Measurements from ENCODE around the gene ZER1. TPM values are rescaled to one million over a fixed set of nuclear protein-coding genes. Genes with fewer than 3 reads are reported as not detected.

ZER1 gene
- polyA plus RNA-seq, 1 donor from 2014 or later, result 30.6 TPM

GRCh38 chr9:128819716-128820664, 48.3 kb upstream of the ZER1 start:
- H3K36me3 ChIP-seq (ENCODE audit: insufficient read depth, low read length), result no peaks in the 10 kb centered on the region
- H2AFZ ChIP-seq (ENCODE audit: low read depth, low read length), result no peak overlapping the region
- no peaks in the 10 kb centered on the region for H4K20me1 ChIP-seq (ENCODE audit: insufficient read depth)
- H3K9me3 ChIP-seq (ENCODE audit: low read length), result no peaks in the 10 kb centered on the region
- H3K9ac ChIP-seq (ENCODE audit: low read length), result peak overlapping the region; percentile 71
- H3K4me3 ChIP-seq (ENCODE audit: low read length), result peak overlapping the region; percentile 93
- no peaks in the 10 kb centered on the region for H3K79me2 ChIP-seq (replicated peaks; ENCODE audit: insufficient read depth, low read length)
- peak overlapping the region; percentile 24 for H3K27ac ChIP-seq (ENCODE audit: low read length)
- H3K9me2 ChIP-seq (ENCODE audit: insufficient read depth, low read length), result no peaks in the 10 kb centered on the region
- H3F3A ChIP-seq (ENCODE audit: insufficient read depth, low read length, poor library complexity, severe bottlenecking), result no peaks in the 10 kb centered on the region
- no peaks in the 10 kb centered on the region for H3K27me3 ChIP-seq (ENCODE audit: insufficient read depth, low read depth, low read length)
- TF ChIP-seq EP300 (conservative IDR thresholded peaks at IDR 0.05; ENCODE audit: poor library complexity, severe bottlenecking) (no peak), MXI1 (conservative IDR thresholded peaks at IDR 0.05; ENCODE audit: poor library complexity, severe bottlenecking) (no peak), SMC3 (conservative IDR thresholded peaks at IDR 0.05; ENCODE audit: poor library complexity) (no peak), CTCF (IDR thresholded peaks at IDR 0.05; ENCODE audit: poor library complexity, severe bottlenecking) (no peak), EZH2 (IDR thresholded peaks at IDR 0.05; ENCODE audit: borderline replicate concordance, insufficient read depth, low read length, poor library complexity, severe bottlenecking) (no peak), TAF1 (IDR thresholded peaks at IDR 0.05; ENCODE audit: low read depth) (no peak), REST (IDR thresholded peaks at IDR 0.05; ENCODE audit: borderline replicate concordance) (no peak), POLR2AphosphoS5 (IDR thresholded peaks at IDR 0.05) (no peak), RAD21 (conservative IDR thresholded peaks at IDR 0.05) (no peak)
- peak overlapping the region; percentile 84 for H3K4me2 ChIP-seq (ENCODE audit: low read length)

GRCh38 chr9:128818839-128819715, 47.4 kb upstream of the ZER1 start:
- peak overlapping the region; percentile 71 for H3K9ac ChIP-seq (ENCODE audit: low read length)
- no peaks in the 10 kb centered on the region for H3K36me3 ChIP-seq (ENCODE audit: insufficient read depth, low read length)
- no peaks in the 10 kb centered on the region for H3F3A ChIP-seq (ENCODE audit: insufficient read depth, low read length, poor library complexity, severe bottlenecking)
- peak overlapping the region; percentile 12 for H3K27ac ChIP-seq (ENCODE audit: low read length)
- no peaks in the 10 kb centered on the region for H3K9me3 ChIP-seq (ENCODE audit: low read length)
- TF ChIP-seq MXI1 (conservative IDR thresholded peaks at IDR 0.05; ENCODE audit: poor library complexity, severe bottlenecking) (peak; percentile 67), TAF1 (IDR thresholded peaks at IDR 0.05; ENCODE audit: low read depth) (no peak)
- no peaks in the 10 kb centered on the region for H3K9me2 ChIP-seq (ENCODE audit: insufficient read depth, low read length)
- no peaks in the 10 kb centered on the region for H3K27me3 ChIP-seq (ENCODE audit: insufficient read depth, low read depth, low read length)
- H2AFZ ChIP-seq (ENCODE audit: low read depth, low read length), result no peak overlapping the region
- peak overlapping the region; percentile 93 for H3K4me3 ChIP-seq (ENCODE audit: low read length)
- no peaks in the 10 kb centered on the region for H3K79me2 ChIP-seq (replicated peaks; ENCODE audit: insufficient read depth, low read length)
- H3K4me2 ChIP-seq (ENCODE audit: low read length), result peak overlapping the region; percentile 84
- H4K20me1 ChIP-seq (ENCODE audit: insufficient read depth), result no peaks in the 10 kb centered on the region

Measured in neural cell (in vitro differentiated cells).